ES-I3 (cell line): ENCODE results near the gene EVX2.
A peak's percentile ranks its signal among the peaks of the same experiment; 100 is the strongest.

Source experiments
- H3K36me3 ChIP-seq: 2 replicates; pipeline ENCODE4 v1.6.1; 2013; ENCODE audit warnings: mild to moderate bottlenecking, low read length, control low read depth, moderate library complexity; ENCODE audit not compliant: insufficient read depth
- H3K4me1 ChIP-seq: 2 replicates; pipeline ENCODE4 v1.6.1; 2013; ENCODE audit warnings: mild to moderate bottlenecking, control low read depth, low read length; ENCODE audit not compliant: insufficient read depth
- H3K9ac ChIP-seq: 2 replicates; pipeline ENCODE4 v1.6.1; 2013; ENCODE audit warnings: low read depth, mild to moderate bottlenecking, low read length, moderate library complexity
- H3K9me3 ChIP-seq: 2 replicates; pipeline ENCODE4 v1.6.1; 2013; ENCODE audit warnings: mild to moderate bottlenecking, low read length, moderate library complexity; ENCODE audit not compliant: control insufficient read depth, insufficient read depth

Gene EVX2

GRCh38 chr2:176105730-176106580 is 22.2 kb upstream of the EVX2 start:
- Histone ChIP-seq H3K4me1 (peaks cover 4% of the 10 kb centered on the region; the same call in 1 of the 2 replicates), H3K9ac (peak overlapping the region; percentile 25; the same call in 1 of the 2 replicates), H3K9me3 (no peaks in the 10 kb centered on the region), H3K36me3 (no peaks in the 10 kb centered on the region)

DNA sequence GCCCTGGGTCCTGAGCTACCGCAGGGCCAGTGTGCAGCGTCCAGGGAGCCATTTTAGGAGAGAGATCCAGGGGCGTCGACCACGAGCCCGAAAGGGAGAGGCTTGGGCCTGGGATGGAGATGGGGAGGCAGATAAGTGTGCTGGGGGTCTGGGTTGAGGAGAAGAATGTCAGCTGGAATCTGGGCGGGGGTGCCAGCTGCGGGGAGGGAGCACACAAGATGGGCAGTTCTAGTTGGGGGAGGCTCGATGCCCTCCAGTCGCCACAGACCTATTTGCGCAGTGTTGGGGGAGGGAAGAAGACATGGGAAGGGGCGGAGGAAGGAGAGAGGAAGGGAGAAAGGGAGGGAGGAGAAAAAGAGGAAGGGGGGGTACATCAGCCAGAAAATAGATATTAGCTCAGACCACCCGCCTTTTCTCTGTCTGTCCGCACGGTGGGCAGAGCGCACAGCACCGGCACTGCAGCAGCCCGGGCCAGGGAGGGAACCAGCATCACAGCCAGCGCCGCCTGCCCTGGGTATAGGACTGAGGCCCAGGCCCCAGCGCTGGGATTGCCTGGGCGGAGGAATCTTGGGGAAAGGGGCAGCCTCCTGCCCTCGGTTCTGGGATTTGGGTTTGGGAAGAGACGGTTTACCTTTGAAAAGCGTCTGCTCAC is 21.4 kb upstream of the EVX2 start:
- Histone ChIP-seq H3K4me1 (peaks cover 4% of the 10 kb centered on the region; the same call in 1 of the 2 replicates), H3K9me3 (no peaks in the 10 kb centered on the region), H3K9ac (peak overlapping the region; percentile 49; the same call in 1 of the 2 replicates), H3K36me3 (no peaks in the 10 kb centered on the region)

- Histone ChIP-seq H3K9me3 (no peaks in the 10 kb centered on the region), H3K4me1 (peaks cover 4% of the 10 kb centered on the region; the same call in 1 of the 2 replicates), H3K9ac (peak overlapping the region; percentile 49; the same call in 1 of the 2 replicates), H3K36me3 (no peaks in the 10 kb centered on the region)
Observed at GRCh38 chr2:176104316-176105077, 20.7 kb upstream of the EVX2 start.

DNA sequence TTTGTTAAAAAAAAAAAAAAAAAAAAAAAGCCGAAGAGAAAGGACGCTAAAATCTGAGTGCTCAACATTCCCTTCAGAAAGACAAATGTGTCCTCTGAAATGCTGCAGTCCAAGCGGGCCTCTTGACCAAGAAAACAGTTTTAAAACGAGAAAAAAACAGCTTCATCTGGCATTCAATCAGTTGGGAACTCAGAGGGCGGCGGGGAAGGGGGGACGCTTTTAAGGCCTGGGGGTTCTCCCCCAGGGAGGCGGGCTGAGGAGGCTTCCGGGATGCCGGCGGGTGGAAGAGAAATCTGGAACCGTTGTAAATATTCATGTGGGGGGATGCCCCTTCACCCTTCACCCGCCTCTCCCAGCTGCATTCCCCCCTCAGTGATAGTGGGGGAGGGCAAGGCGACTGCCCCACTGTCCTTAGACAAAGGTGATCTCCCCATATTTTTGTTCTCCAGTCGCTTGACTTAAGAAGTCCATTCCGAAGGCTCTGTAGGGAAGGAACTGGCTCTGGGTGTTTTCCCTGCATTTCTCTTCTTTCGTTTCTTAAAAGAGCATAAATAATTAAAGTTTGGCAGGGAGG is 20.1 kb upstream of the EVX2 start:
- peak overlapping the region; percentile 49; the same call in 1 of the 2 replicates for H3K9ac ChIP-seq

DNA sequence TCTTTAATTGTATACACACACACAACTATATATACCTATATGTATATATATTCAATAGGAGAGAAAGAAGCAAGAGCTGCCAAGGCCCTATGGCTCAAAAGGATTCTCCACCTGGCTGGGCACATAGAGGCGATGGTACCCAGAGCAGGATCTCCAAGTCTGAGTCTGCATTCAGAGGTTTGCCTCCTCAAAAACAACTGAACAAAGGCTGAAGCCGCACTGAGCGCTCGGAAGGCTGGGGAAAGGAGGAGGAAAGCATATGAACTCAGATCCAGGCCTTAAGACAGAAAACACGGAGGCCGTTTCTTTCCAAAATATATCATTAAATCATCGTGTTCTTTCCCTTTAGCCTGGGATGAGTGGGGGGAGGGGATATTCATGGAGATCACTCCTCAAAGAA is 19.4 kb upstream of the EVX2 start:
- no peaks in the 10 kb centered on the region for H3K36me3 ChIP-seq
- H3K9me3 ChIP-seq = no peaks in the 10 kb centered on the region
- H3K9ac ChIP-seq = no peak overlapping the region
- peaks cover 4% of the 10 kb centered on the region; the same call in 1 of the 2 replicates for H3K4me1 ChIP-seq

More for the DNA sequence above, 20.1 kb upstream of the EVX2 start:
- H3K9me3 ChIP-seq = no peaks in the 10 kb centered on the region
- peaks cover 4% of the 10 kb centered on the region; the same call in 1 of the 2 replicates for H3K4me1 ChIP-seq
- H3K36me3 ChIP-seq = no peaks in the 10 kb centered on the region

DNA sequence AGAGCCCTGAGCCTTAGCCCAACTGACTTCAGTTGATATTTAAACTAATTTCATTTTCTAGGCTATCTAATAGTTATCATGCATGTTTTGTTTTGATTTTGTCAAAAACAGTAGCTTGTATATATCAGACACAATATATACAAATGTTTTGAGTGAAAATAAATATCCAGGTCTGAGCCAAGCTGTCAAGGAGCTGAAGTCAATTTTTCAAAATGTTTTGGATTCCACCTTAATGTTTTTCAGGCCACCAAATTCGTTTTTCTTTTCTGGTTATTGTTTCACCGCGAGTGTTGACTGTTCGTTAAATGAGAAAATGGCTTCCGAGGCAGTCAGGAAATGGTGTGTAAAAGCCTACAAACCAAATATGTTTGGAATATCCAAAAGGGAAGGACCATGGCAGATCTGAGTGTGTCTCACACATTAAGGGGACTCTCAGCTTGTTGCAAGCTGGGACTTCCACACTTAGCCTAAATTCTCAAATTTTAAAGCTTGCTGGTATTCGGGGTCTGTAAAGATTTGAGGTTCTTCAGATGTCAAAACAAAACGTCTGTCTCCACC is 18.6 kb upstream of the EVX2 start:
- Histone ChIP-seq H3K4me1 (peaks cover 7% of the 10 kb centered on the region; the same call in 1 of the 2 replicates), H3K36me3 (no peaks in the 10 kb centered on the region), H3K9ac (no peak overlapping the region), H3K9me3 (no peaks in the 10 kb centered on the region)

DNA sequence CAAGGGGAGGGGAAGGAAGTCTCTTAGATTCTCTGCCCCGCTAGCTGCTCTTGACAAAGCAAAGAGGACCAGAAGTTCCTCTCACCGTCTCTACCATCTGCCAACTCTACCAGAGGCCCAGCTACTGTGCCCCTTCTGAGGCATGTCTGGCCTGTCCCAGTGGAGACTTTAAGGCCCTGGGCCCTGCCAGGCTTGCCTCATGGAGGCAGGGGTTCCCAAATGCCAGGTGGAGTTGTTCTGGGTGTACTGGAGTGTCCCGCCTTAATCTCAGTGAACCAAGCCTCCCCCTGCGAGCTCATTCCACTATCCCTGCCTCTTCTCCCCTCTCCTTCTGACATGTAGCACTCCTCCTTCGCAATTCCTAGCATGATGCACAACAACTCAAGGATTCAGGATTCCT is 18.1 kb upstream of the EVX2 start:
- Histone ChIP-seq H3K36me3 (no peaks in the 10 kb centered on the region), H3K9ac (no peak overlapping the region), H3K4me1 (peaks cover 7% of the 10 kb centered on the region; the same call in 1 of the 2 replicates), H3K9me3 (no peaks in the 10 kb centered on the region)

DNA sequence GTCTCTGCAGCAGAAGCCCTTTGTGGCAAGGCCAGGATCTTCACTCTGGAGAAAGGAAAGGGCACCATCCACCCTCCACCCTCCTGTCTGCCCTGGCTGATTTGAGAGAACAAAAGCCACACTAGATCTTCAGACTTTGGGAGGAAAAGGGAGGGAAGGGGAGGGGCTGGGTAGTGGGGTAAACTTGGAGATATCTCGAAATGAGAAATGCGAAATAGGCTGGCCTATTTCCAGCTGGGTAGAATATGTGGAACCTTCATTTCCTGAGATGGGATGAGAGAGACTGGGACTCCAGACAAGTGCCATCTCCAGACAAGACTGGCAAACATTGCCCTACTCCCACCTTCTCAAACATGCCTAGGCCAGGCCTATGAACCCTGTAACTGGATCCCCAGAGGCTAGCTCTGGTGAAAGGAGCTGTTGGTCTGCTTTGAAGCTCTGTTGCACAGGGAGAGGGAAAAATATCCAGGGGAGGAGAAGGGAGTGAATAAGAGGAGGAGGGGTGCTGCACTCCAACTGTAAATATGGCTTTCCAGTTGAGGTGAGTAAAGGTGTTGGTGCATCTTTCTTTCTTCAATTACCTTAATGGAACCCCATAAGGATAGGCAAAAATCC is 17.6 kb upstream of the EVX2 start:
- H3K36me3 ChIP-seq = no peaks in the 10 kb centered on the region
- H3K9me3 ChIP-seq = no peaks in the 10 kb centered on the region
- no peak overlapping the region for H3K9ac ChIP-seq
- peaks cover 9% of the 10 kb centered on the region for H3K4me1 ChIP-seq

GRCh38 chr2:176100547-176101140 is 16.9 kb upstream of the EVX2 start:
- Histone ChIP-seq H3K9ac (no peak overlapping the region), H3K9me3 (no peaks in the 10 kb centered on the region), H3K36me3 (no peaks in the 10 kb centered on the region)

GRCh38 chr2:176099728-176100546 is 16.2 kb upstream of the EVX2 start, which contains the start of gene HOXD12:
TSS of gene HOXD12 (plus strand) at chr2:176099795. CDS start at chr2:176099802, 7 bp downstream.
- peaks cover 9% of the 10 kb centered on the region for H3K4me1 ChIP-seq
- H3K9ac ChIP-seq = peak within 1 kb of the TSS; percentile 28; the same call in 1 of the 2 replicates
- no peaks in the 10 kb centered on the region for H3K36me3 ChIP-seq
- H3K9me3 ChIP-seq = no peaks in the 10 kb centered on the region

More at GRCh38 chr2:176100547-176101140, 16.9 kb upstream of the EVX2 start:
- H3K4me1 ChIP-seq = peaks cover 9% of the 10 kb centered on the region

DNA sequence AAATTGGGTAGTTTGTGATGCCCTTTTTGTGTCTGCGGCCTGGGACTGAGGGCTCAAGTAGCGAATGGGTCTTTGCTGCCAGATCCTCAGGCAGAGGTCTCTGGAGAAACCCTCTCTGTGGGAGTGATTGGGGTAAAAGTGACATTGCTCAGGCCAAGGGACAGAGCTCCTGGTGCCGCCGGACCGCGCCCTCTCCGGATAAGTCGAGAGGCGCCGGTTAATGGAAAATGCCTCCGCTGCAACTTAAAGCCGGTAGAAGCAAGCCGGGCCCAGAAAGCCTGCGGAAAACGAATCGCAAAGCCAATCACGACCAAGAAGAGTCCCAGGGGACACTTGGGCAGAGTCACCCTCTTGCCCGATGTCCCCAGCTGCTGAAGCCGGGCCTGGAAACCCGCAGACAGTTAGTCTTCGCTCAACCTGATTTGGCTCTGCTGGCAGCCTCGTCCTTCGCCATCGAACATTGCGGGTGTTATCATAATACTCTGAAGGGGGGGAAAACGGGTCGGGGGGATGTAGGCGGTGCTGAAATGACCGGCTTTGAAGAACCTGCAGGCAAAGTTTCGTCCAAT is 15.5 kb upstream of the EVX2 start:
- Histone ChIP-seq H3K9ac (no peak overlapping the region), H3K9me3 (no peaks in the 10 kb centered on the region), H3K36me3 (no peaks in the 10 kb centered on the region), H3K4me1 (peaks cover 9% of the 10 kb centered on the region)
